Left ventricle myocardium superior (tissue), 1 donor: ENCODE results near the gene BRMS1. TPM values are rescaled to one million over a fixed set of nuclear protein-coding genes. Genes with fewer than 3 reads are reported as not detected.
A peak's percentile ranks its signal among the peaks of the same experiment; 100 is the strongest.
"Not testable (repeated sequence)": the region's sequence is repeated elsewhere in the genome, so short reads cannot be mapped to it uniquely, and the experiment has no call there.

Experiments used
- ATAC-seq: fragments of 200-7000 bp; cut with Tn5 transposase; one replicate; pipeline ENCODE4 v1.9.1; 2020; ENCODE audit warnings: mild to moderate bottlenecking, moderate library complexity
- DNase-seq: peaks from one replicate; pipeline ENCODE4 v3.0.0-alpha.2; 2020
- intact Hi-C: fragments of 100-400 bp; cut with micrococcal nuclease; formaldehyde crosslinking; loops from one replicate; pipeline ENCODE4 v1.11.0; 2022
- total RNA-seq: library from RNA; stranded (reverse); fragmentation: NEBNext Ultra II Directional; extraction: Animal tissue kit (Norgen Biotek cat#: 25700); gene quantifications from one replicate; pipeline ENCODE4 v1.2.1, GENCODE V29; 2021
- donor health status: DM: no; HTN: yes; CAD: no; lungs with severe emphysema.

Gene BRMS1
- total RNA-seq, 1 donor from 2014 or later: 14.7 TPM

DNA sequence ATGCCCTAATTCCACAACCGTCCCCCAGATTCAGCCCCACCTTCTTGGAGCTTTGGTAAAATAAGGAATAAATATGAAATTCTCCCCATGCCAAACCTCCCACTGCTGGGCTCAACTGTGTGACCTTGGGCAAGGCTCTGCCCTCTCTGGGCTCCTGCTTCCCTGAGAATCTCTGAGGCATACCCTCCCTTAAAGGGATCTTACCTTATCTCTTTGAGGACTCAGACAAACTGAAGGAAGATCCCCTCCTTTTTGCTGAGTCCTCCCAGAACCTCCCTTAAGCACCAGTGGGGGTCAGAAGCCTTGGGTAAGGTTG lies 30.8 kb downstream of the BRMS1 start:
- DNase-seq: no peak
- intact Hi-C loops: loop anchor here (5.0 kb wide), 1 partner anchor 73 kb away; no protein-coding TSS in a partner anchor
- no peak for ATAC-seq

DNA sequence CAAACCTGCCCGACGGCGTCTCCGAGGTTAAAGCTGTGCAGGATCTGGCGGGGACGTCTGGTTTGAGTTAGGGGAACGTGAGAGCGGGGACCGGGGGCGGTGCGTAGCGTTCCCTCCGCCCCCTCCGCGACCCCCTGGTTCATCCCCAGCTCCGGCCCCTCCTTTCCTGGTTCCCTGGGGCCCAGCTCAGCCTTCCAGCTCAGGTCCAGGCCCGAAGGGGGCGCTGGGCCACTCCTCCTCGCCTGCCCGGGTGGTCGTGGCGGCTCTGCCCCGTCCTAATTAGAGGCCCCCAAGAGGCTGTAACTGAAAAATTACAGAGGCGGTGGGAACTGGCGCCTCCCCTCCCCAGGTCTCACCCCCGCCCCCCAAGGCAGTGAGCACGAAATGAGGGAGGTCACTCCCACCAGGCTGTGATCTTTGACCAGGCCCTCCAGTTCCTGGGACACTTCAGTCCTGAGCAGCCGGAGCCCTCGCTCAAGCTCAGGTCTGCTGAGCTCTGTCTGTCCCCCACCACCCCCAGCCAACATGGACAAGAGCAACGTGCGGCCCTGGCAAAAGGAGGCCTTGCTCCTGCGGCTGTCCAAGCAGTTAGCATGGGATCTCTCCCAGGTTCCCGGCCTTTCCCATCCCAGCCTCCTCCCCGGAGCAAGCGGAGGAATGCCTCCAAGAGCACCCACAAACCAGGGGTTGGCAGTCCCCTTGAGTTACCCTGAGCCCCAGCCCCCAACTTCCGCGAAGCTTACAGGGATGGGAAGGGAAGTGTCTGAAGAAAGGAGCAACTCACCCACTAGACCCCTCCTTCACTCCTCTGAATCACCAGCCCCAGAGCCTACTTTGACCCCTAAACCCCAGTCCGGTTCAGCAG lies 31.4 kb downstream of the BRMS1 start:
- intact Hi-C loops: loop anchor here (5.0 kb wide), 1 partner anchor 74 kb away; no protein-coding TSS in a partner anchor
- ATAC-seq (no peak), DNase-seq (peak; percentile 61)

DNA sequence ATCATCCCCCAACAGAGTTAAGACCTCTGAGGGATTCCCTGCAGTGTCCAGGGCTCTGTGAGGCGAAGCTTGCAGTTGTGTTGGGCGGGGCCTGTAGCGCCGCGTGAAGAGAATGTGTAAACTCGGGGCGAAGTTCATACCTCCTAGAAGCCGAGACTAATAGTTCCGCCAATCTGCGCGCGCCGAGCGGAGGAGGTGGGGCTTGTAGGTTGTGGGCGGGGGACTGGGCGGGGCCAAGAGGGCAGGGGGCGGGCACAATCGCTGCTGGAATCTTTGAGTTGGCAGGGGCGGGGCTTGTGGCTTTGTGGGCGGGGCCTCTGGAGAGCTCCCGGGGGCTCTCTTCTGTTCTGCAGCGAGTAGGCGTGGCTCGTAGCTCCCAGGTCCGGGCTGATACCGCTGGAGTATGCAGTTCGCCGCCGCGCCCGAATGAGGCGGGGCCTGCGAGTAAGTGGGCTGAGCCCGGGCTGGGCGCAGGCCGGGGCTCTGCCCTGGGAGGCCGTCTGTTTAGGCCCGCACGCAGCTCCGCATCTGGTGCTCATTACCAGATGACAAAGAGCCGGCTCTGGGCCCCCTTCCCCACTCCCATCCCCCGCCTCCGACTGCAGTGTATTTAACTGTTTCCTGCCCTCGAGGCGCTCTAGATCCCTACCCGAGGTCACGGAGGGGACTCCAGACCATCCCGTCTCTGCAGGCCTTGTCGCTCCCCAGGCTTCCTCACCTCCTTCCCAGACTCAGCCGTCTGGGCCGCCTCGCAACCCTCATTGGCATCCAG lies 32.2 kb downstream of the BRMS1 start:
- ATAC-seq: peak; percentile 83
- peak; percentile 100 for DNase-seq
- intact Hi-C loops: loop anchor here (1.0 to 5.0 kb wide), 2 partner anchors 16 to 75 kb away; no protein-coding TSS in a partner anchor

DNA sequence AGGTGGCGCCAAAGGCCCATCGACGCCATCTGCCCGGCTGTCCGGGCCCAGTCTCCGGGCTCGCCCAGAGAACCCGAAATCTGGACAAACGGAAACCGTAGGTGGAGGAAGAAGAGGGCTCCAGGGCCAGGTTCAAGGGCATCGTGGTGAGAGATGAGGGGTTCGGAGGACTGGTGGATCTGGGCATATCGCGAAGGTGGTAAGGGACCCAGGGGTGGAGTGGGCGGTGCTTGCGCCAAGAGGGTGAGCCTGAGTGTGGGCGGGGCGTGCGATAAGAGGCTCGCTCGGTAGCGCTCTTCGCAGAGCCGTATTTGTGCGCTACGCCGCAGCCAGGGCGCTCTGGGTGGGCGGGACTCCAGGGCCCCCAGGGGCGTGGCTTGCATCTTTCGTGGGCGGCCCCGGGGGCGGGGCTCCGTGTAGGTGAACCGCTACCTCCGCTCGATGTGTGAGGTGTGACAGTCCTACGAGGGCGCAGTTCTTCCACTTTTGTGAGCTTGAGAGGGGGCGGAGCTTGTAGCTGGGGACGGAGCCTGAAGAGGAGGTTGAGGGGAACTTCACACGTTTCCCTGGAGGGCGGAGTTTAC lies 32.8 kb downstream of the BRMS1 start:
- DNase-seq (peak; percentile 97), ATAC-seq (peak; percentile 83)
- intact Hi-C loops: loop anchor here (1.0 to 5.0 kb wide), 2 partner anchors 16 to 75 kb away; no protein-coding TSS in a partner anchor

DNA sequence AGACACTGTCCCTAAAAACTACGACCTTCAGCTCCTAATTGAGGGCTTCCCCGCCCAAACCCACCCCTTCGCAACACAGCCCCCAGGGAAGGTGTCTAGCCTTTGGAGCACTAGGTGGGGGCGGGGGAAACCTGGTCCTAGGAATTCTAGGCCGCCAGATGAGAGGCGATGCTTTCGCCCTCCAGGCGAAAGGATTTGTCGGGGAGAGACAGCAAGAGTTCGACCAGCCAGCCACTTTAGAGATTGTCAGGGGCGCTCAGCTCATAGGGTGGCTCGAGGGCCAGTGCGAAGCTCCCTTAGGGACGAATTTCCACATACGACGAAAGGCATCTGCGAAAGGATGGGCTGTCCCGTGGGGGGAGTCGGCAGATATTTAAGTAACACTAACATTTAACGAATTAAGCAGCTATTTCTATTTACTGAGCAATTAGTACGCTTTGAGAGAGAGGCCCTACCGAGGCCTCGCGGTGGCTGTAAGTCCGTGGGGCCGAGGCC lies 33.4 kb downstream of the BRMS1 start:
- intact Hi-C loops: loop anchor here (5.0 kb wide), 1 partner anchor 76 kb away; no protein-coding TSS in a partner anchor
- no peak for DNase-seq

DNA sequence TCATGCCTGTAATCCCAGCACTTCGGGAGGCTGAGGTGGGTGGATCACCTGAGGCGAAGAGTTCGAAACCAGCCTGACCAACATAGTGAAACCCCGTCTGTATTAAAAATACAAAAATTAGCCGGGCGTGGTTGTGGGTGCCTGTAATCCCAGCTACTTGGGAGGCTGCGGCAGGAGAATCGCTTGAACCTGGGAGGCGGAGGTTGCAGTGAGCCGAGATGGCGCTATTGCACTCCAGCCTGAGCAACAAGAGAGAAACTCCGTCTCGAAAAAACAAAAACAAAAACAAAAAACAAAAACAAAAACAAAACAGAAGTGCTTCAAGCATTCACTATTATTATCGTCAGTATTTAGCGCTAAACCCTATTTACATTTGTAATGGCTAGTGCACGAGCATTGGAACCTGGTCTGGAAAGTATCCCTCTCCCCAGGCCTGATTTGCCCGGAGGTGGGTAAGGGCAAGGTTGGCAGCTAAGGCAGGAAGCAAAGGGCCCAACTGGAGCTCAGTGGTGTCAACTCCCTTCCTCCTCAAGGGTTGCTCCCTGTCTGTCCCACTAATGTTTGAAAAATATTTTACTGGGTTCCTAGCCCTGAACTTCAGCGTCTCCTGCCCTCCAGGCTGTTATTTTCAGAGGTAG lies 34.0 kb downstream of the BRMS1 start:
- not testable (repeated sequence) for ATAC-seq, DNase-seq
- intact Hi-C loops: loop anchor here (5.0 kb wide), 1 partner anchor 76 kb away; no protein-coding TSS in a partner anchor

More for the DNA sequence above, 33.4 kb downstream of the BRMS1 start:
- no peak for ATAC-seq

DNA sequence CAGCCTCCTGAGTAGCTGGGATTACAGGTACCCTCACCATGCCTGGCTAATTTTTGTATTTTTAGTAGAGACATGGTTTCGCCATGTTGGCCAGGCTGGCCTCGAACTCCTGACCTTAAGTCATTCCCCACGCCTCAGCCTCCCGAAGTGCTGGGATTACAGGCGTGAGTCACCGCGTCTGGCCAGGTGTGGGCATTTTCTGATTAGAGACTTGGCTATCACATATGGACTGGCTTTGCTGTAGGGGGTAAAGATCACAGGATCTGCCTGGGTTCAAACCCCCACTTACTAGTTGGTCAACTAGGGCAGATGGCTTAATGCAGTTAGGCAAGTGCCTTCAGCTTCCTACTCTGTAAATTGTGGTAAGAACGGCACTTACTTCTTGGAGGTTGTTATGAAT lies 34.6 kb downstream of the BRMS1 start:
- intact Hi-C loops: loop anchor here (5.0 kb wide), 1 partner anchor 77 kb away; no protein-coding TSS in a partner anchor
- no peak for ATAC-seq
- no peak for DNase-seq

DNA sequence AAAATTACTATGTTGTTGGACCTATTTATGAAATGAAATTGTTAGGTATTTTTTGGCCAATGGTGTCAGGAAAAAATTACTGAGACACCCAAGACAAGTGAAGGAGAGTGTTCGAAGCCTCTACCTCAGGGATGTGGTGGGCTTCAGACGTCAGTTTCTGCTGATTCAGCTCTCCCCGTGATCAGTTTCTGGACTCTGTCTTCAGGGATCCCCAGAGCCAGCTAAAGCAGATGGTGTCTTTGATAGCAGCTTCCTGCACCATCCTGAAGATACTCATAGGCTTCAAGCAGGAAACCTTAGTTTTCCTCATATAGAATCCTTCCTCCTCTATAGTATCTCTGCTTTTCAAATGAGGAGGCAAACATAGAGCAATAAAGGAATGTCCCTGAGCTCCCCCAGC lies 35.4 kb downstream of the BRMS1 start:
- intact Hi-C loops: no loop called here
- DNase-seq: no peak
- no peak for ATAC-seq

DNA sequence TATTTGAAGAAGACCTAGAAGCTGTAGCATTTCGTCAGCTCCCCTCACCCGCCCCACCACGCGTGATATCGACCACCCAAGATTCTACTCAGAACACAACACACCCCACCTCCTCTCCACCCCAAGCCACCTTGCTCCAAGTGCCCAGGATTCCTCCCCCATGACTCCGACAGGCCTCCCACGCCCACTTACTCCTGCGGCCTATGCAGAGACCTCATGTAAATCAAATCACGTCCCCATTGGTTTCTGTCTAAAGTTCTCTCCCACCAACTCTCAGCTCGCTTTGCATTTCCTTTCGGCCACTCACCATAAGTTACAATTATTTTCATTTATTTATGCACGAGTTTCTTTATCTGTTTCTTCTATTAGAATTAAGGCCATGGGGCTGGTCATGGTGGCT lies 42.2 kb downstream of the BRMS1 start:
- ATAC-seq: no peak
- no peak for DNase-seq
- intact Hi-C loops: no loop called here

DNA sequence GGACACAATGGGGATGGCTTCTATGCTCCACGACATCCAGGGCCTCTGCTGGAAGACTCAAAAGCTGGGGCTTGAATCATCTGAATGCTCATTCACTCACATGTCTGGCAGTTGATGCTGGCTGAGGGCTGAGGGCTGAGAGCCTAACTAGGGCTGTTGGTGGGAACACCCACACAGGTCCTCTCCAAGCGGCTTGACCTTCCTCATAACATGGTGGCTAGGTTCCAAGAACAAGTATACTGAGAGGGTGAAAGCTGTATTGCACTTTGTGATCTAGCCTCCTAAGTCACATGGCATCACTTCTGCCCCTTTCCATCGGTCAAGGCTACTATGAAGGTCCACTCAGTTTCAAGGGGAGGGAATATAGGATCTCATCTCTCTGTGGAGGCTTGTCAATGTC lies 45.7 kb downstream of the BRMS1 start:
- intact Hi-C loops: no loop called here
- DNase-seq (no peak), ATAC-seq (peak; percentile 72)

DNA sequence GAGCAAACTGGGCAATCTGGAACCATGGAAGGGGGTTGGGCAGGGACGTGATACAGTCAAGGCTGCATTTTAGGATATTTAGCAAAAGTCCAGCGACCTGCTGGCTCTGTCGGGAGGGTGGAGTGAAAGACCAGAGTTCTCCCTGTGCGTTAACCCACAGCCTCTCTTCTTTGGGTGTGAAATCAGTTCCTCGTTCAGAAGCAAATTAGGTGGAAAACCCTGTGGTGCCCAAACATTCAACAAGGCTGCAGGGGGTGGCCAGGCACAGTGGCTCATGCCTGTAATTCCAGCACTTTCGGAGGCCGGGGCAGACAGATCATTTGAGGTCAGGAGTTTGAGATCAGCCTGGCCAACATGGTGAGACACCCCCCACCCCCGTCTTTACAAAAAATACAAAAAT lies 47.3 kb downstream of the BRMS1 start:
- DNase-seq (no peak), ATAC-seq (no peak)
- intact Hi-C loops: no loop called here

DNA sequence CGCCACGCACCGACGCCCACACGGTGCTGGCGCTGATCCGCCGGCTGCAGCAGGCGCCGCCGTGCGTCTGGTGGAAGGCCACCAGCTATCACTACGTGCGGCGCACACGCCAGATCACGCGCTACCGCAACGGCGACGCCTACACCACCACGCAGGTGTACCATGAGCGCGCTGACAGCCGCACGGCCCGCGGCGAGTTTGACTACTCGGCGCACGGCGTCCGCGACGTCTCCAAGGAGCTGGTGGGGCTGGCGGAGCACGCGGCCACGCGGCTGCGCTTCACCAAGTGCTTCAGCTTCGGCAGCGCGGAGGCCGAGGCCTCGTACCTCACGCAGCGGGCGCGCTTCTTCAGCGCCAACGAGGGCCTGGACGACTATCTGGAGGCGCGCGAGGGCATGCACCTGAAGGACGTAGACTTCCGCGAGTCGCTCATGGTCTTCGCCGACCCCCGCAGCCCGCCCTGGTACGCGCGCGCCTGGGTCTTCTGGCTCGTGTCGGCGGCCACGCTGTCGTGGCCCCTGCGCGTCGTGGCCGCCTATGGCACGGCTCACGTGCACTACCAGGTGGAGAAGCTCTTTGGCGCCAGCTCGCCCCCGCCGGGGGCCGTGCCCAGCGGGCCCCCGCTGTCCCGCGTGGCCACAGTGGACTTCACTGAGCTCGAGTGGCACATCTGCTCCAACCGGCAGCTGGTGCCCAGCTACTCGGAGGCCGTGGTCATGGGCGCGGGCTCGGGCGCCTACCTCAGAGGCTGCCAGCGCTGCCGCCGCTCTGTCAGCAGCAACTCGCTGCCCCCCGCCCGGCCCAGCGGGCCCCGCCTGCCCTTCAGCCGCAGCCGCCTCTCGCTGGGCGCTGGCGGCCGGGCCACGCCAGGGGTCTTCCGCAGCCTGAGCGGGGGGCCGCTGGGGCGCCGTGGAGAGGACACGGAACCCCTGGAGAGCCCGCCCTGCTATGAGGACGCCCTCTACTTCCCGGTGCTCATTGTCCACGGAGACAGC lies 50.0 kb downstream of the BRMS1 start:
- intact Hi-C loops: no loop called here
- DNase-seq (no peak), ATAC-seq (no peak)

DNA sequence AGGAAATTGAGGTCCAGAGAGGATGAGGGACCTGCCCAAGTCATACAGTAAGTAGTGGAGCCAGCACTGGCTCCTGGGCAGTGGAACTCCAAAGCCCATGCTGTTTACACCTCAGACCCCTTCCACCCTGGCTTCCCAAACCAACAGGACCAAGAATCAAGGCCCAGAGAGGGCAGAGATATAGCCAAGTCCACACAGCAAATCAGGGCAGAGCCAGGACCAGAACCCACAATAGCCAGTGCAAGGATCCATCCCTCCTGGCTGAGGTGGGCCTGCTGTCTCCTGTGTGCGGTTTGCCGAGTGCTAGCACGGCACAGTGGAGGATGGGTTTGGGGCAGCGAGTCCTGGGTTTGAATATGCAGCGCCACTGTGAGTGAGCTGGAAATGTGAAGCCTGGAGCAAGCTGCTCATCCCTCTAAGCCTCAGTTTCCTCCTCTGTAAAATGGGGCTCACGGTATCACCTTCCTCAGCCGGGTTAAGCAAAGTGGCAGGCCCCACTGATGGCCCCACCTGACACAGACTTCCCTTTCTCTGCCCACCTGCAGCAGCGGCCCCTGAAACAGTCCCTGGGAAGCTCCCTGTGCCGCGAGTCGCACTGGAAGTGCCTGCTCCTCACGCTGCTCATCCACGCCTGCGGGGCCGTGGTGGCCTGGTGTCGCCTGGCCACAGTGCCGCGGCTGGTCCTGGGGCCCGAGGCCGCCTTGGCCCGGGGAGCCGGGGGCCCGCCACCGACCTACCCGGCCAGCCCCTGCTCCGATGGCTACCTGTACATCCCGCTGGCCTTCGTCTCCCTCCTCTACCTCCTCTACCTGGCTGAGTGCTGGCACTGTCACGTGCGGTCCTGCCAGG lies 50.9 kb downstream of the BRMS1 start:
- ATAC-seq (no peak), DNase-seq (no peak)
- intact Hi-C loops: no loop called here

DNA sequence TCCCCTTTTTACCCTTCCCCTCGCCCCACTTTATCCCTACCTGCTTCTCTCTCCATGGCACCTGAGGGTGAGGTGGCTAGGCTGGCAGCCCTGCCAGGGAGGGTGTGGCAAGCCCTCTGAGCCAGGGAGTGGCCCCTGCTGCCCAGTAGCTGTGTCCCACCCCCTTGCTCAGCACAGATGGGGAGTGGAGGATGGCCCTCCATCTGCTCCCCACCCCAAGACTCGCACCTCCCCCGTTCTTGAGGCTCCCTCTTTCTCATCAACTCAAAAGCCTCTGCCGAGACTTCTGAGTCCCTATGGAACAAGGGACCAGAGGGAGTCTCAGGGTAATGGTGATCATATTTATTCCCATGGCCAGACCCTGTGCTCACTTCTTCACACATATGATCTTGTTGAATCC lies 51.6 kb downstream of the BRMS1 start:
- no peak for ATAC-seq
- DNase-seq: no peak
- intact Hi-C loops: no loop called here

DNA sequence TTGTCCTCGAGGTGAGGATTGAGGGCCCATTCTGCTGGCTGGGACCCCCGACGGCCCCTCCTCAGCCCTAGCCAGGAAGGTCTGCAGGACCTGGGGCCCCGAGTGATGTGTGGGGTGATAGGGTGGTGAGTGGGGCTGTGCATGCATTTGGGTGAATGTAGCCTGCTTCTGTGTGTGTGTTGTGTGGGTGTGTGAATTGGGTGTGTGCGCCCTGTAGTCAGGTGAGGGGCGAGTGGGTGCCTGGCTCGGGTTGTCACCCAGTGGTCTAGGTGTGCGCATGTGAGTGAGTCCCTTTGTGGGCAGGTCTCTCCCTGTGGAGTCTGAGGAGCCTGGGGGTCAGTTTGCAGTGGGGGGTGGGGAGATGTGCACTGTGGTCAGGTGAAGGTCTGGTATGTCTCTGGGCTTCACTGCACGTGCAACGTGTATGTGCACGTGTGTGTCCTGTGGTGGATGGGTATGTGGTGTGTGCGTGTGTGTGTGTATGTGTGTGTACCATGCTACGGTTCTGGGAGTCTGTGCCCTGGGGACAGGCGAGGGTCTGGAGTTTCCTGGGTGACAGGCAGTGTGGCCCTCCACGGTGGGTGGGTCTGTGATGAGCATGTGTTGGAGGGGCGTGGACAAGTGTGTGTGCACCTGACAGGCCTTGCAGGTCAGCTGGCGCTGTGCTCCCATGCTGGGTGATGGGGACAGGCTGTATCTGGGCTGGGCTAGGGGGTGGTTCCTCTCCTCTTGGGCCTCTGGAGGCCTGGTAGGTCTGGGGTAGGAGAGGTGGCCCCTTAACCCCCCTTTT lies 52.2 kb downstream of the BRMS1 start:
- intact Hi-C loops: no loop called here
- ATAC-seq (no peak), DNase-seq (no peak)
